Stimulated activated memory B cell treated with anti-CD40 and anti-IgM and Interleukin-4, amounts not matched to agents 10 μg/mL and 1 μg/mL and 100 μg/mL, for 72 hours (primary cell): Measurements from ENCODE around the gene TENM4.

Experiments used
- ATAC-seq: fragments of 150-1000 bp; cut with Tn5 transposase; 2 replicates; pipeline ENCODE4 v1.10.0; 2021
- H3K27ac Mint-ChIP-seq: one replicate; pipeline ENCODE4 v1.8.0; 2022; ENCODE audit warnings: mild to moderate bottlenecking, mixed read lengths
- H3K27me3 Mint-ChIP-seq: one replicate; pipeline ENCODE4 v1.8.0; 2022; ENCODE audit warnings: mixed read lengths
- H3K36me3 Mint-ChIP-seq: one replicate; pipeline ENCODE4 v1.8.0; 2022; ENCODE audit warnings: mixed read lengths
- H3K4me1 Mint-ChIP-seq: one replicate; pipeline ENCODE4 v1.8.0; 2022; ENCODE audit warnings: mixed read lengths
- H3K4me3 Mint-ChIP-seq: one replicate; pipeline ENCODE4 v1.8.0; 2022; ENCODE audit warnings: mild to moderate bottlenecking, moderate library complexity, mixed read lengths
- H3K9me3 Mint-ChIP-seq: one replicate; pipeline ENCODE4 v1.8.0; 2022; ENCODE audit warnings: mixed read lengths

The TENM4 gene

DNA sequence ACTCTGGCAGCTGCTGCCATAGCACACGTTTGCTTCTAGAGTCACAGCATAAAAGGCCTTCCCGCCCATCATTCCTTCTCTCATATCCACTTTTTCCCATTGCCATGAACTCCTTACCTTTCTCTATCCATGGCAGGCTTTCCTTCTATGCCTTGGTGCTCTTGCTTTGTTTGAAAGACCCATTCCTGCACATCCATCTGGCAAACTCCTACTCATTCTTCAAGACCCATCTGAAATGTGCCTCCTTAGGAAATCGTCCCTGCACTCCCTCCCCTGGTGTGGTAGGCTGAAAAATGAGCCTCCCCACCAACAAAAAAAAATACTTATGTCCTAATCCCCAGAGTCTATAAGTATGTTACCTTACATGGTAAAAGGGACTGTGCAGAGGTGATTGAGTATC, 100.3 kb downstream of the TENM4 start:
- H3K4me3 Mint-ChIP-seq: no peak overlapping the region
- no peaks in the 10 kb centered on the region for H3K9me3 Mint-ChIP-seq
- H3K36me3 Mint-ChIP-seq: no peaks in the 10 kb centered on the region
- H3K27ac Mint-ChIP-seq: no peak overlapping the region
- no peak for ATAC-seq
- H3K27me3 Mint-ChIP-seq: peaks cover 23% of the 10 kb centered on the region
- no peaks in the 10 kb centered on the region for H3K4me1 Mint-ChIP-seq

DNA sequence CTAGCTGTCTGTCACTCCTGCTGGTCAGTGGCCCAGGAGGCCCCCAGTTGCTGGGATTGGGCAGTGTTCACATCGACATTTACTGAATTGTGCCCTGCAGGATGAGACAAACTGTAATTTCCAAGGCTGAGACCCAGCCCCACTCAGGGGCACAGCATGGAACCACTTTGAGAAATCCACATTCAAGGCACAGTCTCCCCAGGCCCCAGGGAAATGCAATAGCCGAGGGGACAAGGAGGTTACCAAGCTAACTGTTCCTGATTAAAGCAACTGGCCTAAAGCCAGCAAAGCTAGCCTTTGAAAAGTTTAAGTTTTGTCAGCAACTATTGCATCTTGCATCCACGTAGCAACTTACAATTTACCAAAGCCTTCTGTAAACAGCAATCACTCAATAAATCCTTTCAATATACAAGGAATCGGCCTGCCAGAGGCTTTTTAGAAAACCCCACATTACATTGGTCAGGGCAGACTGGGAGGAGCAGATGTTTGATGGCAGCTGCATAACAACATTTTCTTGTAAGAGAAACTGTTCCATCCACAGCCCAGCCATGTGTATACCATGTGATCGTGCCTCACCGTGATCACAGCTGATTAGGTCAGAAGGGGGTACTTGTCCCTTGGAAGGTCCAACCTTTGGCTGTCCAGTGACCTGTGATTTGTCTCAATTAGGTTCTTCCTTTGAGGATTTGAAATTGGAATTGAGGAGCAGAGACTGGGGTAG, 103.9 kb downstream of the TENM4 start:
- Mint-ChIP-seq H3K4me1 (no peaks in the 10 kb centered on the region), H3K9me3 (no peaks in the 10 kb centered on the region), H3K36me3 (no peaks in the 10 kb centered on the region), H3K27ac (no peak overlapping the region), H3K4me3 (no peak overlapping the region), H3K27me3 (peaks cover 35% of the 10 kb centered on the region)
- no peak for ATAC-seq

DNA sequence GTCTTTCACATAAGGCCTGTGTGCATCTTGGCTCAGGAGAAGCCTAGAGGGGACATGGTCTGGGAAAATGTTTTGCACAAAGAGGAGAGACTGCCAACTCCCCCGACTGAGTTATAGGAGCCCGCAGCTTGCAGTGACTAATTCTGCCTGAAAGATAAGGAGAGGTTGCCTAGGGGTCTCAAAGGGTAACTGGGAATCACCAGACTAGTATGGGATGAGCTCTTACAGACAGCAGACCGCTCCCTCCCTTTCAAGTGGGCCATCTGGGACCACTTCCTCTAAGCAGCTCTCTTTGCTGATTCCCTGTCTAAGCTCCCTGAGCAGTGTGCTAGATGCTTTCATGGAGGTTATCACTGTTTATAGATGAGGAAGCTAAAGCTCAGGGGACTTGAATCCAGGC, 105.1 kb downstream of the TENM4 start:
- no peak for ATAC-seq
- H3K27ac Mint-ChIP-seq: no peak overlapping the region
- H3K4me1 Mint-ChIP-seq: no peaks in the 10 kb centered on the region

DNA sequence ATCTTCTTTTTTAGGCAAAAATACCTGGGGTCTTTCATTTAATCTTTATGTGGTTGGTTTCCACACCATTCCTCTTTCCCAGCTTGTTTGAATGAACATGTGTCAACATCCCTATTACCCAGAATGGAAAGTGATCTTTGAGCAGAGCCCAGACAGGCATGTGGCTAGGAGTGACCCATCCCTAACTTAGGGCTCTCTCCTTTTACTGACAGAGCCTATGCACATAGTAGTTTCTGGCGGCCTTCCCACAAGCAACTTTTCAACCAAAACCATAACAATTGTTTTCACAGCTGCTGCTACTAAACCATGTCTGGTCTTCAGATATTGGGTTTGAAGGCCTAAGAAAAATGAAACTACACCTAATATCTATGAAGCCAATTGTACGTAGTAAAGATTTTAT, 107.5 kb downstream of the TENM4 start:
- Mint-ChIP-seq H3K36me3 (no peaks in the 10 kb centered on the region), H3K9me3 (no peaks in the 10 kb centered on the region), H3K27ac (no peak overlapping the region), H3K4me1 (no peaks in the 10 kb centered on the region), H3K27me3 (peaks cover 28% of the 10 kb centered on the region), H3K4me3 (no peak overlapping the region)
- no peak for ATAC-seq

More for the DNA sequence above, 105.1 kb downstream of the TENM4 start:
- H3K27me3 Mint-ChIP-seq: peaks cover 29% of the 10 kb centered on the region
- H3K9me3 Mint-ChIP-seq: no peaks in the 10 kb centered on the region
- H3K4me3 Mint-ChIP-seq: no peak overlapping the region
- no peaks in the 10 kb centered on the region for H3K36me3 Mint-ChIP-seq

DNA sequence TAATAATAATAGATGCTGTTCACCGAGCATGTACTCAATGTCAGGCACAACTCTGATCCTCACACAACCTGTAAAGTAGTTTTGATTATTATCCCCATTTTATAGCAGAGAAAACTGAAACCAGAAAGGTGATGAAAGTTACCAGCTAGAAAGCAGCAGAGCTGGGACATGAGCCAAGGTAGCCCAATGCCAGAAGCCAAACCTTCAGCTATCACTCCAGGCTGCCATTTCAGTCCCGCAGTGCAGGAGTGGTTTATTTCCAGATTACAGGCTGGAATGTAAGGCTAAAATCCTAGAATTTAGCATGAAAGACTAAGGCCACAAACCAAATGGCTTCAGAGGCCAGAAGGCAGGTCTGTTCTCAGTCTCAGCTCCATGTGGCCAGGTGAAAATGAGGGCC, 108.8 kb downstream of the TENM4 start:
- no peak overlapping the region for H3K27ac Mint-ChIP-seq

DNA sequence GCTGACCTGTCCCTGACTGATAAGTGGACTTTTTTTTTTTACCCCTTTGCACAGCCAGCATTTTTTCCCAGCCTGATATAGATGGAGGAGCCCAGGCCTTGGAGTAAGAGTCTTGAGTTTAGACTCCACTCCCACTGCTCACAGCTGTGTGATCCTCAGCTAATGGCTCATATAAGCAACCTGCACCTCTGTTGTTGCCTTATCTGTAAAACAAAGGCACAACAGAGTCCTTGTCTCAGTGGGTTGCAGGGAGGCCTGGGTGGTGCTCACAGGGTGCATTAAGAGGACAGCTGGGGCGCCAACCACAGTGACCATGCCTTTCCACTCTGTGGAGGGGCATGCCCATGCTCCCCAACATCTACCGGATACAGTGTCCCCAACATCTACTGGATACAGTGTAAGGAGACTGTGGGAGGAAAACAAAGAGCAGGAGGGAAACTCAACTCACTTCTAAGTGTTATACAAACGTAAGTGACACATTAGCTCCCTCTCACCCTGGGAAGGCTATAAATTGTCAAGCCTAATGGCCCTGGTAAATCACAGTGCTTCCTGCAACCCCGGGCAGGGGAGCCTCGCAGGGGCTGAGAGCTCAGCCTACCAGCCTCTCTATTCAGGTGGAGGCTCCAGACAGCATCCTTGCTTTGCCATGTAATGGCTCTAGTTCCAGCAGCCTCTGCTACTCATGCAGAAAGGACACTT, 109.5 kb downstream of the TENM4 start:
- H3K27me3 Mint-ChIP-seq: peaks cover 28% of the 10 kb centered on the region
- H3K9me3 Mint-ChIP-seq: no peaks in the 10 kb centered on the region
- ATAC-seq: peak; percentile 9
- H3K4me3 Mint-ChIP-seq: no peak overlapping the region
- no peak overlapping the region for H3K27ac Mint-ChIP-seq
- no peaks in the 10 kb centered on the region for H3K4me1 Mint-ChIP-seq
- H3K36me3 Mint-ChIP-seq: no peaks in the 10 kb centered on the region

More for the DNA sequence above, 108.8 kb downstream of the TENM4 start:
- Mint-ChIP-seq H3K4me3 (no peak overlapping the region), H3K4me1 (no peaks in the 10 kb centered on the region), H3K9me3 (no peaks in the 10 kb centered on the region), H3K36me3 (no peaks in the 10 kb centered on the region), H3K27me3 (peaks cover 28% of the 10 kb centered on the region)
- no peak for ATAC-seq

DNA sequence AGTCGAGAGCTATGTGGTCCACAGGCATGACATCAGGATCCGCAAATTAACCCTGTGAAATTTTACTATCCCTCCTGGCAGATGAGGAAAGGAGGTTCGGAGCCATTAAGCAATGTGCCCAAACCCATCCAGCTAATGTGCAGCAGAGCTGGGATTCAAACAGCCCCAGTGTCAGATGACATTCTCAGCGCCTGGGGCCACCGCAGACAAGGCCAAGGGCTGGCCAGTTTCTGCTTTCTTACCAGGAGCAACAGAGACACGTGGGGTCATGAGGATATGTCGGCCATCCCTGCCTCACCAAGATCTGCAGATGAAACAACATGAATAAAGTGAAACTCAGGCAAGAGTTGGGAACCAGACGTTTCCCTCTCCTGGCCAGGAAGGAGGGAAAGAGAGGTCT, 110.2 kb downstream of the TENM4 start:
- H3K27ac Mint-ChIP-seq: no peak overlapping the region
- H3K36me3 Mint-ChIP-seq: no peaks in the 10 kb centered on the region
- no peaks in the 10 kb centered on the region for H3K4me1 Mint-ChIP-seq
- no peak for ATAC-seq
- no peaks in the 10 kb centered on the region for H3K9me3 Mint-ChIP-seq
- no peak overlapping the region for H3K4me3 Mint-ChIP-seq
- peaks cover 28% of the 10 kb centered on the region for H3K27me3 Mint-ChIP-seq

DNA sequence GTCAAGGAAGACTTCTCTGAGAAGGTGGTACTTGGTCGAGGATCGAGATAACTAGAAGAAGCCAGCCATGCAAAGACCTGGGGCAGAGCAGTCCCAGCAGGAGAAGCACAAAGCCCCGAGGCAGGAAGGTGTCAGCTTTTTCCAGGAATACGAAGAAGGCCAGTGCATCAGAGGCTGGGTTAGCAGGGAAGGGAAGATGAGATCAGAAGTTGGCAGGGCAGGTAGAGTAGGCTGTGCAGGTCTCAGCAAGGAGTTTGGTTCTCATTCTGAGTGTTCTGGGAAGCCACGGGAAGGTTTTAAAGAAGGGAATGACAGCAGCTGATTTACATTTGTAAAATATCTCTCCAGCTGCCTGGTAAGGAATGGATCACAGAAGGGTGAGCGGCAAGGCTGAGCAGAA, 111.3 kb downstream of the TENM4 start:
- Mint-ChIP-seq H3K4me1 (no peaks in the 10 kb centered on the region), H3K9me3 (no peaks in the 10 kb centered on the region), H3K36me3 (no peaks in the 10 kb centered on the region), H3K4me3 (no peak overlapping the region), H3K27ac (no peak overlapping the region), H3K27me3 (peaks cover 28% of the 10 kb centered on the region)
- no peak for ATAC-seq

DNA sequence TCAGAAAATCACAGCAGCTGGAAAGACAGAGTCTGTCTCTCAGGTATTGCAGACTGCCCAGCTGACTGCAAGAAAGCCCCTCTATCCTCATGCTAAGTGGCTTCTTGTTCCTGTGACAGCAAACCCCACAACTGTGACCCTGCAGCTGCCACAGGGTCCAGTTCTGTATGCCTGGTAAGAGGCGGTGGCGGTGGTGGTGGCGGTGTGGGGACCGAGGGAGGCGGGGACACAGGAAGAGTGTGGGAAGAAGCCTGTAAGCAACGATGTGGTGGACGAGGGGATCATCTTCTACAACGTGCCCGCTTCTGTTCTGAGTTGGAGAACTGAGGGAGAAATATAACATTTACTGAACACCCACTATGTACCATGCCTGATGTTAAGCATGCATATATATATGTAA, 112.4 kb downstream of the TENM4 start:
- Mint-ChIP-seq H3K27ac (no peak overlapping the region), H3K9me3 (no peaks in the 10 kb centered on the region), H3K27me3 (peaks cover 26% of the 10 kb centered on the region), H3K4me3 (no peak overlapping the region), H3K4me1 (no peaks in the 10 kb centered on the region), H3K36me3 (no peaks in the 10 kb centered on the region)
- ATAC-seq: no peak

DNA sequence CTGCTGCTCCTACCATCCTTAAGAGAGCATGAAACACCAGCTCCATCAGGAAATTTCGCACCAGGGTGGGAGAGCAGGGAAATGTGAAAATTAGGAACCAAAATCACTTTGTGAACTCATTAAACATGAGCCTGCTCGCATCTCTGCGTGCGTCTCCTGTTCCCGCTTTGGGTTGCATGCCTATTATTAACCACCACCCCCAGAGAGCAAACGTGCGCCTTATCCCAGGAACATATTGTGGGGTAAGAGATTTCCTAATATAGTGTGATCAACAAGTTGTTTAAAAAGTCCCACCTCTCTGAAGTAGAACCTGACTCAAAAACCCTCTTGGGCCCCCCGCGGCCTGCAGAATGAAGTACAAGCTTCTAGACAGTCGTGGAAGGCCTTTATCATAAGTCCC, 115.0 kb downstream of the TENM4 start:
- Mint-ChIP-seq H3K4me3 (no peak overlapping the region), H3K27me3 (peaks cover 15% of the 10 kb centered on the region), H3K4me1 (no peaks in the 10 kb centered on the region), H3K36me3 (no peaks in the 10 kb centered on the region), H3K27ac (no peak overlapping the region), H3K9me3 (no peaks in the 10 kb centered on the region)
- no peak for ATAC-seq

DNA sequence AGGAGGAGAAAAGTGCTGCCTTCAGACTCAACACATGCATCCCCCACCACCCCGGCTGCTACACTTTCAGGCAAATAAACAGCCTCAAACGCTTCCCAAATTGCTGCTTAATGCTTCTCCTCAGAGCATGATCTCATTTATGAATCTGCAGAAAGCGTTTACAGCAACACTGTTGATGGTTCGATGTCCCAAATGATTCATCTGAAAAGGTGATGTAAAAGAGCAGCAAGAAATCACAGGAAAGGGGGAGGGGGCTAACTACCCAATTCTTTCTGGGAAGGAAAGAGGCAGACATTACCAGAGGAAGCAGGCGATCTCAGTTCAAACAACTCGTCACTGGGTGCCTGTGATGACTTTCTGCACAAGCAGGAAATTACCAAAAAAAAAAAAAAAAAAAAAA, 119.6 kb downstream of the TENM4 start:
- Mint-ChIP-seq H3K27ac (no peak overlapping the region), H3K36me3 (no peaks in the 10 kb centered on the region), H3K27me3 (no peaks in the 10 kb centered on the region), H3K4me1 (no peaks in the 10 kb centered on the region), H3K4me3 (no peak overlapping the region), H3K9me3 (no peaks in the 10 kb centered on the region)
- no peak for ATAC-seq

DNA sequence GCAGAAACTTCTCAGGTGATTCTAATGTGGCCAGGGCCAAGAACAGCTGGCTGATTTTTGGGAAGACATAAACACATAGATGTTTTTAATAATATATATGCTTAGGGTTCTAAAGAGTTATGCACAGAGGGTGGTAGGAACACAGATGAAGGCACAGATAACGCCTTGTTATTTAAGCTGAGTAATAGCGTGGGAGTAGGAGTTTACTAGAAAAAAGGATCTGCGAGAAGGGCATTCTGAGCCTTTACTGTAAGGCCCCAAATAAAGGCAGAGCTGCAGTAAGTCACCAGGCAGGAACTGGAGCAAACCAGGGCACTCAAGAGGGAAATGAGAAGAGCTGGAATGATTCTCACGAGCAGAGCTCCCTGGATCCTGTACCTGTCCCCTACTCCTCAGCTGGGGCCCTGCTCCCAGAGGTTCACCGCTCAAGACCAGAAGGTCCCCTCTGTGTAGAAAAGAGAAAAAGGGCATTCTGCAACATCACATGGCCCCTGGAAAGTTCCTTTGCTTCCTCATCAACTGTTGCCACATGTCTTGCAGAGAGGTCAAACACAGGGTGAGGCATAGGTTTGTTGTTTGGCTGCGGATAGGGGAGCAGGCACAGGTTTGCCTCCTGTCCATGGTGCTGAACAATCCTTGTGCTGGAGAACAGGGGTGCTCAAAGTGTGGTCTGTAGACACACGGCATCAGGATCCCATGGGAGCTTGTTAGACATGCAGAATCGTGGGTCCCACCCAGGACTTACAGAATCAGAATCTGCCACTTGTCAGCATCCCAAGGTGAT, 125.7 kb downstream of the TENM4 start:
- Mint-ChIP-seq H3K4me3 (no peak overlapping the region), H3K4me1 (no peaks in the 10 kb centered on the region), H3K36me3 (no peaks in the 10 kb centered on the region), H3K9me3 (no peaks in the 10 kb centered on the region), H3K27me3 (peaks cover 6% of the 10 kb centered on the region), H3K27ac (no peak overlapping the region)
- ATAC-seq: no peak

DNA sequence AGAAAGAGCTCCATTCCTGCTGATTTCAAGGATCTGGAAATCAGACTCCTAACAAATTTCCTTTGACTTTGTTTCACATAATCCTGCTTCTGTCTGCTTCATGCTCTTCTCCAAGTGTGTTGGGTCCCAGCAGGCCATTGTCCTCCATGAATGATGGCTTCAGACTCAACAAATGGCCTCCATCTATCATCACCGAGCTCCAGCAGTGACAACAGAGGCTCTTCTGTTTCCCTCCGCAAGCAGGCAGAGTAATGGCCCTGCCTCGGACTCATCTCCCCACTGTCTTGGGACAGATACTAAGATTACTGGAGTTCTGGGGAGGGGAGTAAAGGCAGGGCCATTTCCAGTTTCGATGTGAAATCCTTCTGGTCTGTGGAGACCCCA, 127.3 kb downstream of the TENM4 start:
- Mint-ChIP-seq H3K36me3 (no peaks in the 10 kb centered on the region), H3K27me3 (peaks cover 6% of the 10 kb centered on the region), H3K4me3 (no peak overlapping the region), H3K4me1 (no peaks in the 10 kb centered on the region), H3K27ac (no peak overlapping the region), H3K9me3 (no peaks in the 10 kb centered on the region)
- no peak for ATAC-seq

DNA sequence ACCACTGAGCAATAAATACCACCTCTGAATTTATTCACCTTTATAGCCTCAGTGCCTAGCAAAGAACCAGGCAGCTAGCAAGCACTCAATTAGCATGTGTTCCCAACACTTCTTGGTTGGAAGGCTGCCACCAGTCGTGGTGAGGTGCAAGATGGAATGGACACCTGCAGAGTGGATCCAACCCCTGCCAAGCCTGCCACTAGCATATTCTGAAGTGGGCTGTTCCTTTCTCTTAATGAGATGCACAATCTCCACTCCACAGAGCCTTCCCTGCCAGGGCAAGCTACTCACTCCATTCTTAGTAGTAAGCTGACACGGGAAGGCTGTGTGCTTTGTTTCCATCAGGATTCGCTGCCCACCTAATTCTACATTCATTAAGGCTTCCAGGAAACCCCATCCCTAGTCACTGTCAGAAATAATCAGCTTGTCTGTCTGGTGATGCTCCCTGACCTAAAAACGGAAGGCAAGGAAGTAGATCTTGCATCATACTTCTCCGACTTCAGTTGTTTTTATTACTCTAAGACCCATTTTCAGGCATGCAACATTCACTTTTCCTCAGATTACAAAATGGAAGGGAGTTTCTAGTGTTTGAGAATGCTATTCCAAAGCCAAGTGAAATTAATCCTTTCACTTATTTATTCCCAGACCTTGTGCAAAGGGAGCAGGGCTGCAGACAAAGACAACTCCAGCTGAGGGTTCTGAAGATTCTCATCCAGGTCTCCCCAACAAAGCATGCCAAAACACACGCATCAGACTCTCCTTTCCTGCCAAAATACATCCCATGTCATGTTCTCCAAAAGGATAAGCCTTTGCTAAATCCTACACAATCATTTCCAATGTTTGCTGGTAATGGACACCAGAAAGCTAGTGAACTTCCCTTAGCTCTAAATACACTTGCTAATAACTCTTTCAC, 128.0 kb downstream of the TENM4 start:
- no peak overlapping the region for H3K27ac Mint-ChIP-seq
- no peaks in the 10 kb centered on the region for H3K36me3 Mint-ChIP-seq
- ATAC-seq: no peak
- H3K4me3 Mint-ChIP-seq: no peak overlapping the region
- no peaks in the 10 kb centered on the region for H3K4me1 Mint-ChIP-seq
- H3K9me3 Mint-ChIP-seq: no peaks in the 10 kb centered on the region
- peaks cover 6% of the 10 kb centered on the region for H3K27me3 Mint-ChIP-seq

DNA sequence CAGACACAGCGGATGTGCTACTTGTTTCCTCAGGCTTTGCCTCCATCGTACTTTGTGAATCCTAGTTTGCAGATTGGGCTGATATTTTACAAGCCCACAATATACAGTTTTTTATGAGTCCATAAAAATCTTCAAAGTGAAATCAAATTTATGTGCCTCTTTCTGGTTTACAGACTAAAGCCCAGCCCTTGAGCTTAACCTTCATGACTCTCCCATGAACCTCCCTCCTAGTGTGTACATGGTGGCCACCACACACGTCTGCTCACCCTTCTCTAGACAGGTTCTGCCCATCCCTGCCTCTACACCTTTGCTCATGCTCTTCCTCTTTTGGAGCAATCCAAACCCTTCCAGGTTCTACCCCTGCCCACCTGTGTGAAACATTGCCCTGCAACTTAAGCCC, 129.4 kb downstream of the TENM4 start:
- Mint-ChIP-seq H3K4me3 (no peak overlapping the region), H3K9me3 (peaks cover 4% of the 10 kb centered on the region), H3K27ac (no peak overlapping the region), H3K27me3 (peaks cover 6% of the 10 kb centered on the region), H3K4me1 (no peaks in the 10 kb centered on the region), H3K36me3 (no peaks in the 10 kb centered on the region)
- no peak for ATAC-seq
